ENCODE results near the gene CPXM1.

- TF ChIP-seq POLR2A (IDR thresholded peaks at IDR 0.05) (no peak), CTCF (IDR thresholded peaks at IDR 0.05) (peak in 1 of 6 experiments; percentile 8)
Observed at GRCh38 chr20:2767768-2768631, 32.4 kb downstream of the CPXM1 start.

Data from upper lobe of left lung (tissue), 4 donors.